Smooth muscle cell (in vitro differentiated cells): Measurements from ENCODE around the gene TMEM203. TPM values are rescaled to one million over a fixed set of nuclear protein-coding genes. Genes with fewer than 3 reads are reported as not detected.

Experiments used
- DNase-seq: peaks from one replicate; lab custom pipeline; 2025; ENCODE audit not compliant: unreplicated experiment; lab: John Stamatoyannopoulos, UW
- H2AFZ ChIP-seq: fragments of 200-600 bp; sonication (generic); 2 replicates; pipeline ENCODE4 v1.6.0; 2016; ENCODE audit warnings: antibody characterized with exemption, low read depth, mild to moderate bottlenecking
- H3F3A ChIP-seq: fragments of 200-600 bp; sonication (generic); 2 replicates; pipeline ENCODE4 v1.6.0; 2017; ENCODE audit warnings: antibody characterized with exemption, low read depth
- H3K27ac ChIP-seq: fragments of 200-600 bp; sonication (generic); 2 replicates; pipeline ENCODE4 v1.5.1; 2016; ENCODE audit warnings: low read depth, mild to moderate bottlenecking
- H3K27me3 ChIP-seq: fragments of 200-600 bp; sonication (generic); 2 replicates; pipeline ENCODE4 v1.6.1; 2016; ENCODE audit warnings: low read depth, mild to moderate bottlenecking
- H3K36me3 ChIP-seq: fragments of 200-600 bp; sonication (generic); 2 replicates; pipeline ENCODE4 v1.5.1; 2016; ENCODE audit warnings: low read depth
- H3K4me1 ChIP-seq: fragments of 200-600 bp; sonication (generic); 2 replicates; pipeline ENCODE4 v1.5.1; 2016; ENCODE audit warnings: low read depth
- H3K4me2 ChIP-seq: fragments of 200-600 bp; sonication (generic); 2 replicates; pipeline ENCODE4 v1.6.0; 2016; ENCODE audit warnings: mild to moderate bottlenecking
- H3K4me3 ChIP-seq: fragments of 200-600 bp; sonication (generic); 2 replicates; pipeline ENCODE4 v1.5.1; 2016; ENCODE audit warnings: mild to moderate bottlenecking
- H3K79me2 ChIP-seq: fragments of 200-600 bp; sonication (generic); 2 replicates; pipeline ENCODE4 v1.6.0; 2016; ENCODE audit warnings: low read depth, mild to moderate bottlenecking
- H3K9ac ChIP-seq: fragments of 200-600 bp; sonication (generic); 2 replicates; pipeline ENCODE4 v1.6.0; 2016; ENCODE audit warnings: low read depth
- H3K9me3 ChIP-seq: fragments of 200-600 bp; sonication (generic); replicated peaks from 2 replicates; pipeline ENCODE4 v1.5.1; 2016; ENCODE audit warnings: low read depth
- H4K20me1 ChIP-seq: fragments of 200-600 bp; sonication (generic); 2 replicates; pipeline ENCODE4 v1.6.0; 2016; ENCODE audit warnings: low read depth
- CTCF ChIP-seq: fragments of 200-600 bp; sonication (generic); IDR thresholded peaks from 2 replicates; pipeline ENCODE4 v1.5.1; 2017; ENCODE audit warnings: borderline replicate concordance, mild to moderate bottlenecking, antibody characterized with exemption; ENCODE audit not compliant: insufficient read depth, poor library complexity, severe bottlenecking
- WGBS: methylation state at CpG from one replicate; pipeline ENCODE4 v1.1.7; 2016; ENCODE audit warnings: low lambda C conversion rate; 5-methylcytosine and 5-hydroxymethylcytosine counted together
- polyA plus RNA-seq: library from polyadenylated mRNA; unstranded; fragments of >200 nt; fragmentation: Nextera tagmentation; extraction: Ambion mirVana; gene quantifications from 2 replicates; pipeline ENCODE4 v1.2.1, GENCODE V29; 2016
- total RNA-seq: library from RNA; depleted of rRNA; stranded (reverse); fragments of >200 nt; gene quantifications from 2 replicates; pipeline ENCODE4 v1.2.3, GENCODE V29; 2014

TMEM203 gene
- total and polyA plus RNA-seq, 2 experiments from 2014 or later = 31.0 to 55.1 TPM

GRCh38 chr9:137184881-137185660, 20.4 kb downstream of the TMEM203 start:
- TF ChIP-seq CTCF = no peak
- H3K9ac ChIP-seq = no peak overlapping the region
- peaks cover 9% of the 10 kb centered on the region for H3F3A ChIP-seq

GRCh38 chr9:137183980-137184595, 21.4 kb downstream of the TMEM203 start:
- DNase-seq = no peak
- 96% methylated on average over 25 of the region's 27 CpGs for WGBS
- Histone ChIP-seq H4K20me1 (no peaks in the 10 kb centered on the region), H3K79me2 (peaks cover 26% of the 10 kb centered on the region), H3K27me3 (no peaks in the 10 kb centered on the region), H3K4me3 (no peak overlapping the region), H2AFZ (no peak overlapping the region), H3K9me3 (no peaks in the 10 kb centered on the region), H3K27ac (no peak overlapping the region), H3K36me3 (no peaks in the 10 kb centered on the region), H3F3A (no peaks in the 10 kb centered on the region), H3K4me1 (peaks cover 12% of the 10 kb centered on the region), H3K9ac (no peak overlapping the region), H3K4me2 (no peak overlapping the region)
- no peak for TF ChIP-seq CTCF

More at GRCh38 chr9:137184881-137185660, 20.4 kb downstream of the TMEM203 start:
- H3K4me1 ChIP-seq = peaks cover 18% of the 10 kb centered on the region
- no peak overlapping the region for H3K4me3 ChIP-seq
- no peaks in the 10 kb centered on the region for H3K9me3 ChIP-seq
- H3K27me3 ChIP-seq = no peaks in the 10 kb centered on the region
- H3K27ac ChIP-seq = no peak overlapping the region
- H3K79me2 ChIP-seq = peaks cover 27% of the 10 kb centered on the region
- no peak for DNase-seq
- H3K36me3 ChIP-seq = no peaks in the 10 kb centered on the region
- no peak overlapping the region for H3K4me2 ChIP-seq
- peaks cover 9% of the 10 kb centered on the region for H4K20me1 ChIP-seq
- 95% methylated on average over 44 of the region's 48 CpGs for WGBS
- no peak overlapping the region for H2AFZ ChIP-seq

- no peak for TF ChIP-seq CTCF
- WGBS = 95% methylated on average over 17 of the region's 17 CpGs
- Histone ChIP-seq H3K27ac (no peak overlapping the region), H3K4me2 (no peak overlapping the region), H3K4me3 (no peak overlapping the region), H3K9me3 (no peaks in the 10 kb centered on the region), H4K20me1 (no peaks in the 10 kb centered on the region), H2AFZ (no peak overlapping the region), H3K79me2 (peaks cover 21% of the 10 kb centered on the region), H3K36me3 (no peaks in the 10 kb centered on the region), H3K27me3 (no peaks in the 10 kb centered on the region), H3K9ac (no peak overlapping the region), H3K4me1 (peaks cover 12% of the 10 kb centered on the region), H3F3A (no peaks in the 10 kb centered on the region)
- no peak for DNase-seq
Observed at GRCh38 chr9:137182836-137183235, 22.6 kb downstream of the TMEM203 start.
